Measurements from ENCODE around the gene NBAS.
"Not testable (repeated sequence)": the region's sequence is repeated elsewhere in the genome, so short reads cannot be mapped to it uniquely, and the experiment has no call there.

- not testable (repeated sequence) for TF ChIP-seq CTCF (IDR thresholded peaks at IDR 0.05; ENCODE audit: low read depth, low read length); MAX (IDR thresholded peaks at IDR 0.05; ENCODE audit: low read depth, low read length); POLR2A (IDR thresholded peaks at IDR 0.05; ENCODE audit: extremely low read depth, insufficient read length); MYC (IDR thresholded peaks at IDR 0.05; ENCODE audit: low read depth, low read length)
Measured at GRCh38 chr2:15439768-15440524, 121.2 kb downstream of the NBAS start.
